Hepatic stellate cell (primary cell): ENCODE results near the gene SPG11.
A peak's percentile ranks its signal among the peaks of the same experiment; 100 is the strongest.
"Not testable (repeated sequence)": the region's sequence is repeated elsewhere in the genome, so short reads cannot be mapped to it uniquely, and the experiment has no call there.

Experiments used
- DNase-seq: peaks from one replicate; pipeline ENCODE4 v3.0.0; 2011; ENCODE audit warnings: low spot score

SPG11 gene

GRCh38 chr15:44565387-44566154 lies 97.9 kb downstream of the SPG11 start:
- DNase-seq, result no peak

GRCh38 chr15:44560926-44561325 lies 102.5 kb downstream of the SPG11 start:
- not testable (repeated sequence) for DNase-seq

GRCh38 chr15:44554934-44555723 lies 108.3 kb downstream of the SPG11 start:
- no peak for DNase-seq

- no peak for DNase-seq
Measured at GRCh38 chr15:44550734-44551133, 112.7 kb downstream of the SPG11 start.

GRCh38 chr15:44550256-44550655 lies 113.2 kb downstream of the SPG11 start:
- peak; percentile 24 for DNase-seq

- not testable (repeated sequence) for DNase-seq
Measured at GRCh38 chr15:44549152-44549551, 114.3 kb downstream of the SPG11 start.

GRCh38 chr15:44545913-44546802 lies 117.3 kb downstream of the SPG11 start:
- DNase-seq, result peak; percentile 45

GRCh38 chr15:44544745-44545144 lies 118.7 kb downstream of the SPG11 start:
- not testable (repeated sequence) for DNase-seq

- DNase-seq, result no peak
Measured at GRCh38 chr15:44542596-44542995, 120.9 kb downstream of the SPG11 start.

- DNase-seq, result peak; percentile 58
Measured at GRCh38 chr15:44541282-44541958, 122.0 kb downstream of the SPG11 start.

- no peak for DNase-seq
Measured at GRCh38 chr15:44537735-44538240, 125.7 kb downstream of the SPG11 start.

GRCh38 chr15:44536962-44537734 lies 126.3 kb downstream of the SPG11 start, which contains the start of gene EIF3J:
Gene EIF3J (plus strand): TSS chr15:44537147. CDS start chr15:44537195, 48 bp downstream.
- peak; percentile 96 for DNase-seq

- peak; percentile 89 for DNase-seq
Measured at GRCh38 chr15:44536302-44536961, 127.0 kb downstream of the SPG11 start.

- peak; percentile 14 for DNase-seq
Measured at GRCh38 chr15:44535523-44536301, 127.8 kb downstream of the SPG11 start.

- DNase-seq, result no peak
Measured at GRCh38 chr15:44535092-44535491, 128.4 kb downstream of the SPG11 start.

GRCh38 chr15:44532689-44533088 lies 130.8 kb downstream of the SPG11 start:
- DNase-seq, result no peak

- not testable (repeated sequence) for DNase-seq
Measured at GRCh38 chr15:44532275-44532674, 131.2 kb downstream of the SPG11 start.

- DNase-seq, result no peak
Measured at GRCh38 chr15:44530653-44531052, 132.8 kb downstream of the SPG11 start.
